Measurements from ENCODE around the gene GABARAP.

Gene GABARAP

DNA sequence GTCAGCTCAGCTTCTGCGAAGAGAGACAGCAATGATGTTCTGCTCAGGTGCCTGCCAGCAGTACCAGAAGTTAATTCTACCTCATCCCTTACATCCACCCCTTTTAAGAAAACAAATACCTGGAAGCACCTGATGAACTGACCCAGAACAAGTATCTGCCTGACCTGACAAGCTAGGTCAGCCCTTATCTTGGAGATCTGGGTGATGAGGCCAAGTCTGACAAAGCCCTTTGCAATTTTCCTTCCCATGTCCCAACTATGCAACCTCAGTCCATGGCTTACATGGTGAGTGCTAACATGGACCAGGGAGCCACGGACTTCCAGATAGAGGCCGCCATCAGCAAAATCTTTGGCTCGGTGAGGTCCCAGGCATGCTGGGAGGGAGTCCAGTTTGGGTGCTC, 18.9 kb downstream of the GABARAP start:
- in situ Hi-C loops (cut with MboI; ENCODE audit: low sequenced_read_pairs): no loop called here

- in situ Hi-C loops (cut with MboI; ENCODE audit: low sequenced_read_pairs): no loop called here
Observed at GRCh38 chr17:7222972-7223292, 19.3 kb downstream of the GABARAP start.

GRCh38 chr17:7222093-7222971, 19.9 kb downstream of the GABARAP start:
- in situ Hi-C loops (cut with MboI; ENCODE audit: low sequenced_read_pairs): no loop called here

DNA sequence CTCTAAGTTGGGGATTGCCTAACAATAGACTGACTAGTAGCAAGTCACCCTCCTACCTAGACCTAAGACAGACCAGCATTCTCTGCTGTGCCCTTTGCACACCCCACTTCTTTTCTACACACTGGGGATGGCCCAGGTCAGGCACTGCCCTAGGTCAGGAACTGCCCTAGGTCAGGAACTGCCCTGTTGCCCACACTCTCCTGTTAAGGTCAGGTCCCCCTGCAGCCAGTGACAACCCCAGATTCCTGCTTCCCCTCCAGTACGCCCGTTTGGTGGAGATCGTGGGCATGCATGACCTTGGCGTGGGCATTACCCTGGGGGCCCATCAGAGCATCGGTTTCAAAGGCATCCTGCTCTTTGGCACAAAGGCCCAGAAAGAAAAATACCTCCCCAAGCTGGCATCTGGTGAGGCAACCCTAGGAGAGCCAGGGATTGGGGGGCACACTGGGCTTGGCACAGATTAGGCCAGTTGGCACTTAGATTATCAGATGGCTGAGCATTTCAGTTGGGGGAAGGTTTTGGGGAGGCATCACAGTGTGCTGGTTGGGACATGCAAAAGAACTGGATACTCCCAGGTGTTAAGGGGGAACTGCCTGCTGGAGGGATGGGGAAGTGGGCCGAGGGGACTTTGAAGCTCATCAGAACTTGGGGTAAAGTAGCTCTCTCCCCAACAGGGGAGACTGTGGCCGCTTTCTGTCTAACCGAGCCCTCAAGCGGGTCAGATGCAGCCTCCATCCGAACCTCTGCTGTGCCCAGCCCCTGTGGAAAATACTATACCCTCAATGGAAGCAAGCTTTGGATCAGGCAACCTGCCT, 20.8 kb downstream of the GABARAP start:
- in situ Hi-C loops (cut with MboI; ENCODE audit: low sequenced_read_pairs): no loop called here

DNA sequence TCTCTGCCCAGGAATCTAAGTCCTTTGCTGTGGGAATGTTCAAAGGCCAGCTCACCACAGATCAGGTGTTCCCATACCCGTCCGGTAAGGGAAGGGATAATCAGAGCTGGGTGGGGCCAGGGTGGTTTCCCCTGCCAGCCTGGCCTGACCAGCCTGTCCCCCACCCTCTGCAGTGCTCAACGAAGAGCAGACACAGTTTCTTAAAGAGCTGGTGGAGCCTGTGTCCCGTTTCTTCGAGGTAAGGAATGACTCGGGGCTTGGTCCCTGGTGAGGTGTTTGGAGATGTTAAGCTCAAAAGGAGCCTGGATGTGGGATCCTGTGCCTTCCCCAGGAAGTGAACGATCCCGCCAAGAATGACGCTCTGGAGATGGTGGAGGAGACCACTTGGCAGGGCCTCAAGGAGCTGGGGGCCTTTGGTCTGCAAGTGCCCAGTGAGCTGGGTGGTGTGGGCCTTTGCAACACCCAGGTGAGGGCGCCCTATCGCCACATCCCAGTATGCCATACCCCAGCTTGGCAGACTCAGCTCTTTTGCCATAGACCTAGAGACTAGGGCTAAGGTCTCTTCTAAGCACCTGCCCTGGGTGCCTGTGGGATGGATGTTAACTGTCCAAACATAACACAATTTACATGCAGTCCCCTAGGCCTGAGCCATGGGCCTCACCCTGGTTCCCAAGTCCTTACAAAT, 21.5 kb downstream of the GABARAP start:
- in situ Hi-C loops (cut with MboI; ENCODE audit: low sequenced_read_pairs): no loop called here

GRCh38 chr17:7219812-7220592, 22.2 kb downstream of the GABARAP start, which contains the start of the genes ACADVL and DLG4:
TSS of gene ACADVL (plus strand) at chr17:7219938. CDS start at chr17:7219985, 47 bp downstream.
TSS of gene DLG4 (minus strand) at chr17:7219836.
- in situ Hi-C loops (cut with MboI; ENCODE audit: low sequenced_read_pairs): no loop called here

DNA sequence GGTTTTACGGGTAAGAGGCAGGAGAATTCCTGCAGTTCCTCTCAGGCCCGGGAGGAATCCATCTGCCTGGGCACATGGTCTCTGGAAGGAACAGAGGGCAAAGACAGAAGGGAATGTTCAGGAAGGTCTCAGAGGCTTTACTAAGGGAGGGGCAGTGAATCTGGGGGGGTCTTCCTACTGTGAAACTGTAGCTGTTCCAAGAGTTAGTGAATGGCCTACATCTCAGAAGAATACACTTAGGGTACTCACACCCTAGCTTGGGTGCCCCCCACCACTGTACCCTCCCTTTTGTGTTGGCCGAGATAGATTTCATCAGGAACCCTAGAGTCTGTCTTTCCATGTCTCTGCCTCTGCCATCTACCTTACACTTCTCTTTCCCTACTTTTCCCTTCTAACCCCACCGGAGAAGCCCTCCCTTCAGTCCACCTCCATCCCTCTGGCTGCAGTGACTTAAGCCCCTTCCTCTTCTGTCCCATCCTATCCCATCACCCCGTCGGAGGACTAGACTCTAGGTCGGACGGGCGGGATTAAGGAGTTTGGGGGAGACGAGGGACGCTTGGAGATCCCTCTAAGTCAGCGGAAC, 22.9 kb downstream of the GABARAP start:
- in situ Hi-C loops (cut with MboI; ENCODE audit: low sequenced_read_pairs): no loop called here

DNA sequence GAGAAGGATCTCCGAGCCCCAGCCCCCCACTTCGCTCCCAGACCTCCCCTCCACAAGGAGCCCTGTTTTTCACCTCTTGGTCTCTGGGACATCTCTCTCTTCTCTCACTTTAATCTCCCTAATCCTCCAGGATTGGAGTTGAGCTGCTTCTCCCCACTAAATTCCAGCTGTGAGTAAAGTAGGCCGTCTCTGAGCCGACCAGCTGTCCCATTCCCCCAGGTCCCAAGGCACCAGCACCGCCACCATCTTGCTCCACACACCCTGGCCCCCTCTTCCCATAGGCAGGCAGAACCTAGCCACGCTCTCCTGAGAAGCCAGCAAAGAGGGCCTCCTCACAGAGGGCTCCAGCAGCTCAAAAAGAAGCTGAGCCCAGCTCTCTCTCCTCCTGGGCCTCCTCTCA, 23.5 kb downstream of the GABARAP start:
- in situ Hi-C loops (cut with MboI; ENCODE audit: low sequenced_read_pairs): no loop called here

GRCh38 chr17:7218166-7218565, 24.1 kb downstream of the GABARAP start:
- in situ Hi-C loops (cut with MboI; ENCODE audit: low sequenced_read_pairs): no loop called here

DNA sequence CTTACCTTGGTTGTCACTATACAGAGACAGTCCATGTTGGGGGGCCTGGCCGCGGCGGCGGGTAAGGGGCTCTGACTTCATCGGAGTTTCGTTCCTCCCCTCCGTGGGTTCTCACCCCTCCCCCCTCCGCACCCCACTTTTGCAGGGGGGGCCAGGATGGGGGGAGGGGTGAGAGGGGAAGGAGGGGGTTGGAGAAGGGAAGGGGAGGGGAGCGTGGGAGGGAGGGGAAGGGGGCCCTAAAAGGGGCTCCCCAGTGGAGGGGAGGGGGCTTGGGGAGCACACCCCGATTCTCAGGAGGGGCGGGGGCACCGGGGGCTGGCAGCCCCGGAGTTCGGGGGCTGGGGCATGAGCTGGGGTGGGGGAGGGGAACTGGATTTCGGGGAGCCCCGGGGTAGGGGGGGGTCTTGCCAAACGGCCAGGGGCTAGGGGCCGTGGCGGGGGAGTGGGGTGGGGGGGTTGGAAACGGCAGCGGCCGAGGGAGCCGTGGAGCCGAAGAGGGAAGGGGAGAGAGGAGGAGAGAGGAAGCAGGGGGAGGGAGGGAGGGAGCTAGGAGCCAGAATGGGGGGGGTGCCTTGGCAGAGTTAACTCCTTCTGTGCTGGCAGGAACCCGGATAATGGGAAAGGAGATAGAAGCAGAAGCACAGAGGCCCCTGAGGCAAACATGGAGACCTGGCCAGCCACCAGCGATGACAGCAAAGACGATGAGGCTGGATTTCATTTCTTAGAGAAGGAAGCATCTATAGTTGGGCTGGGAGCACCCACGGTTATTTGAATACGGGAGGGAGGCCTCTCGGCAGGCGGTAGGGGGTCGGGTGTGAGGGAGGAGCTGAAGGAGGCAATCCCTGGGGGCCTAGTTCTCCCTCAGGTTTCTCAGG, 24.9 kb downstream of the GABARAP start:
- in situ Hi-C loops (cut with MboI; ENCODE audit: low sequenced_read_pairs): no loop called here

DNA sequence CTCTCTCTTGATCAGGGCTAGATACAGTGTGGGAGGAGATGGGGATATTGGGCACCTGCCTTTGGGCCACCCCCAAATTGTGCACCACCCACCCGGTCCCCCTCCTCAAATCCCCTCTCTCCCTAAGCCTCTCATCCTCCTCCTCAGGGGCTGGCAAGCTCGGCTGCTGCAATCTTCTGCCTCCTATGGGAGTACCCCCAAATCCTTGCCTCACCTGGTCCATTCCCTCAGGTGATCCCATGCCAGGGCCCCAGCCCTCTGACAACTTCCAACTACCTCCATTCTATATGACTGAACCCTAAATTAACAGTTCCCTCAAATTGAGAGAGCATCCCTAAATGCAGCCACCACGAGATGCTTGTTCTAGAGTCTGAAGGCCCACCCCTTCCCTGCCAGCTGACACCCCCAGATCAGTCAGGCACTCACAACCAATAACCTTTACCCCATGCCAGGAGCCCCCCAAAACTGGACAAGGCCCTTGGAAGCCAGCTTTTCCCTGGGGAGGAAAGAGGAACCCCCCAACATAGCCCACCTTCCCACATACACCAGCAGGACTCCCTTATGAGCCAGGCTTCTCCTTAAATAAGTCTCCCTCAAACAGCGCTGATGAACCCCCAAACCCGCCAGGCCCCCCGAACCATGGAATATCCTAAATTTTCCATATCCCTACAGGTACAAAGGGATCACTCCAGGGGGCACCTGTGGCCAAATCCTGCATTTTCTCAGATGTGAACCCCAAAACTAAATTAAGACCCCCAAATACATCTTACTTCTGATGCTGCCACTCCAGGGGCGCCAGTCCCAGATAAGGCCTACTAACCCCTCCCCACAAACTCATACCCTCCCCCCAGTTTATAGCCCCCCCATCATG, 25.8 kb downstream of the GABARAP start:
- in situ Hi-C loops (cut with MboI; ENCODE audit: low sequenced_read_pairs): no loop called here

- in situ Hi-C loops (cut with MboI; ENCODE audit: low sequenced_read_pairs): no loop called here
Observed at GRCh38 chr17:7215652-7216180, 26.5 kb downstream of the GABARAP start.

GRCh38 chr17:7215136-7215638, 27.1 kb downstream of the GABARAP start:
- in situ Hi-C loops (cut with MboI; ENCODE audit: low sequenced_read_pairs): no loop called here

DNA sequence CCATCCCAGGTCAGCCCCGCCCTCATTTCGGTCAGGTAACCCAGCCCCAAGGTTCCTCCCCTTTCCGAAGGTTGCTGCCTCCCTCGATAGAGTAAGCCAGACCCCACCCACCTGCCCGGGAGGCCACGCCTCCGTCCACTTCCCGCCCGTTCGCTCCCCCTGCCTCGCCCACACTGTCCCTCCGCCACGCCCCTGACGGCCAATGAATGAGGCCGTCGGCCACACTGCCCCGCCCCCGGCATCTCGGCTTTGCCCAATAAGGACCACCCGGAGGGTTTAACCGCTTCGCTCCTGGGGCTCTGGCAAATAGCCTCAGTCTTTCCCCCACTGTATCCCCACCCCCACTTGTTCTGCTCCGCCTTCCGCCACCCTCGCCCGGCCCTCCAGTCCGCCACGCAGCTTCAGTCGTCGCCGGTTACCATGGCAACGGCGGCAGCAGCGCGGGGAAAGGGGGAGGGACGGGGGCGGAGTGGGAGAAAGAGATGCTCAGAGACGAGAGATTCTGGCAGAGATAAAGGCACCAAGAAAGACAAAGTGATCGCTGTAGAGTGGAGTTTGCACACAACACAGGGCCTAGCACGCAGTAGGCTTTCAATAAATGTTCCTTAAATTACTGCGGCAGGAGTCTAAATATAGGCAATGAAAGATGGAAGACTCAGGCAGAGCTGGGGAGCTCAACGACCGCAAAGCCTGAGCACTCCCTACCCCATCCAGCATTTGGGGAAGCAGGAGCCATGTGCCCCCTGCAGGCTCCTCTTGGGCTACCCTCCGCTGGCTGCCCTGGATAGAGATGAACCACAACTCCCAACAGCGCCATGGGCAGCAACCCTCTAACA, 27.7 kb downstream of the GABARAP start:
- in situ Hi-C loops (cut with MboI; ENCODE audit: low sequenced_read_pairs): no loop called here

DNA sequence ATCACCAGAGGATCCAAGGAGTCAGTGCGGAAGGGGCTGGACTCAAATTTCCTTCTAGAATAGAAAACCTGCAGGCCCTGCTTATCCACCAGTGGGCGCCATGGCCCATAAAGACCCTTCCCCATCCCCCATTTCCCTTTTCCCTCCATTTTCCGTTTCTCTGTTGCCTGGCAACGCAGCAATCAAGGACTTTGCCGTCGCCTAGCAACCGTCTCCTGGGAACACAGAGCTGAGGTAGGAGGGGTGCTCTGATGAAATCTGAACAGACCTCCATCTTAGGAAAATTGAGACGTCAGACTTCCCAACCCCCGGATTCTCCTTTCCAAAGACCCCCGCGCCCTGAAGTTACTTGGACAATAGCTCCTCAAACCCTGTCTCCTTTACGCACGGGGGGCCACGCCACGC, 28.4 kb downstream of the GABARAP start:
- in situ Hi-C loops (cut with MboI; ENCODE audit: low sequenced_read_pairs): no loop called here

DNA sequence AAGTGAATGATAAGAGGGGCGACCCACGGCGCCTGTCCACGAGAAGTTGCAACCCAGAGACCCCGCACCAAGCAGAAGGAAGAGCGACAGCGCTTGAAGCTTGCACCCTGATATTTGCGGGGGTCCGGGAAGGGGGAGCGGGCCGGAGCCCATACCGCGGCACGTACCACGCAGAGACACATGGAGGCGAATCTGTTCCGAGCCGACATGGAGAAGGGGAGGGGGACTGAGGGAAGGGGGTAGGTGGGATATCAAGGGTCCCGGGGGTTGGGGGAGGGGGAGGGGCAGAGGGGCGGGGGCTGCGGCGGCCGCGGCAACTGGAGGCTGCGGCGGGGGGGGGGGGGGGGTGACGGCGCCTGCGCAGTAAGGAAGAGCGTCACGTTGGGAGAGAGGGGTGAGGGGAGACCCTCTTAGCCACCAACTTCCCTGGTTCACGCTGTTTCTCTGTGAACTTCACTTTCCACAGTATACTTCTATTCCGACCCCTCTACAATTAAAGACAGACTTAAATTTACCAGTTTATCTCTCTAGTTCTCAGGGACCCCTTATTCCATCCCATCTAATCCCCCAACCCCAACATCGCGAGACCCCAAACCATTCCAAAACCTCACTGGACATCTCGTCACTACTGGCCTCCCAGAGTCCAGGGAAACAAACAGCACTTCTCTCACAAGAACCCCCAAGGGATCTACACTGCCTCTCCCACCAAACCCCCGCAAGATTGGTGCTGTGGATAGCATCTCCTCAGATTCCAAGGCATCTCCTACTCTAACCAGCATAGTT, 30.6 kb downstream of the GABARAP start:
- in situ Hi-C loops (cut with MboI; ENCODE audit: low sequenced_read_pairs): no loop called here
